Epithelial cell of esophagus (primary cell): Measurements from ENCODE around the gene BTG2.
"Not testable (repeated sequence)": the region's sequence is repeated elsewhere in the genome, so short reads cannot be mapped to it uniquely, and the experiment has no call there.

Experiments used
- DNase-seq: peaks from one replicate; pipeline ENCODE4 v3.0.0; 2010; ENCODE audit warnings: low read depth
- H3K4me3 ChIP-seq: 2 replicates; pipeline ENCODE4 v1.5.1; 2011; ENCODE audit warnings: mild to moderate bottlenecking, low read length, control low read depth
- CTCF ChIP-seq: IDR thresholded peaks from 2 replicates; pipeline ENCODE4 v1.5.1; 2011; ENCODE audit warnings: low read depth, mild to moderate bottlenecking, low read length, control low read depth, inconsistent platforms; ENCODE audit not compliant: insufficient read depth; ENCODE audit errors: missing control alignments

Gene BTG2

DNA sequence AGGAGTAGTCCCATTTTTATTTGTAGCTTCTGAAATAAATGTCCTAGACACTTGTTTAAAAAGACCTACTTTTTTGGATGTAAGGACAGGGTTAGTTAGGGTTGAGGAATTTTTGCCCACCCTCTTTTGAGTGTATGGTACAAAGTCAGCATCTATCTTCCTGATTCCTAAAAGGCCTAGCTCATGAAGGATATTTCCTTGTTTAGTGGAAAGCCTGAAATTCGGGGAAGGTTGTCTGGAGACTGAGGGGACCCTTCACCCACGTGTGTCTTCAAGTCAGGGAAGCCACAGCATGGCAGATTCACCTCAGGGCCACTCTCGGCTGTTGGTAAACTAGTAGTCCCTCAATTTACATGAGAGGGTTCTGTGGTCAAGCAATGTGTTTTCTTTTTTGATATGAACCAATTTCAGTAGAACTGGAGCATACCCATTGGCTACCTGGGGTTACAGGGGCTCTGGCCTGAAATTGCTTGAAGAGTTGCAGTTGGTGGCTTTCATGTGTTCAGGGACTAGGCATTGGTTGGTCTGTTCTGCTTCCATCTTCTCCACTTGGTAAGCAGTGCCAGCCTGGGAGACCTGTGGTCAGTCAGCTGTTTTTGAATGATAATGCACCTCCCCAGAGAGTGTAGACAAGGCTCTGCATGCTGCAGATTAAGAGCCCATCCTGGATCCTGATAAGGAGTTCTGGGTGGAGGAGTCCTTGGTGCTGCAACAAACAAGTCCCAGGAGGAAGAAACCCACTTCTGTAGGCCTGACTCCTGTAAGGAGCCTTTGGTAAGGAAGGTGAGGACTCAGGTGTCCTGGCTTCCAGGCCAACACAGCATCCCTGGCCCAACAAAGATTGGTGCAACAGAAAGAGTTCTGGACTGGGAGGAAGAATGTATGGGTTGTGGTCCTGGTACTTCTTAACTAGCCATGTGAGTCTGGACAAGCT is 6.3 kb downstream of the BTG2 start:
- DNase-seq: no peak
- no peak for TF ChIP-seq CTCF
- H3K4me3 ChIP-seq: no peak overlapping the region

DNA sequence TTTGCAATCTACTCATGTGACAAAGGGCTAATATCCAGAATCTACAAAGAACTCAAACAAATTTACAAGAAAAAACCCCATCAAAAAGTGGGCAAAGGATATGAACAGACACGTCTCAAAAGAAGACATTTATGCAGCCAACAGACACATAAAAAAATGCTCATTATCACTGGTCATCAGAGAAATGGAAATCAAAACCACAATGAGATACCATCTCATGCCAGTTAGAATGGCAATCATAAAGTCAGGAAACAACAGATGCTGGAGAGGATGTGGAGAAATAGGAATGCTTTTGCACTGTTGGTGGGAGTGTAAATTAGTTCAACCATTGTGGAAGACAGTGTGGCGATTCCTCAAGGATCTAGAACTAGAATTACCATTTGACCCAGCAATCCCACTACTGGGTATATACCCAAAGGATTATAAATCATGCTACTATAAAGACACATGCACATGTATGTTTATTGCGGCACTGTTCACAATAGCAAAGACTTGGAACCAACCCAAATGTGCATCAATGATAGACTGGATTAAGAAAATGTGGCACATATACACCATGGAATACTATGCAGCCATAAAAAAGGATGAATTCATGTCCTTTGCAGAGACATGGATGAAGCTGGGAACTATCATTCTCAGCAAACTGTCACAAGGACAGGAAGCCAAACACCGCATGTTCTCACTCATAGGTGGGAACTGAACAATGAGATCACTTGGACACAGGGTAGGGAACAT is 8.9 kb downstream of the BTG2 start:
- not testable (repeated sequence) for H3K4me3 ChIP-seq, DNase-seq

DNA sequence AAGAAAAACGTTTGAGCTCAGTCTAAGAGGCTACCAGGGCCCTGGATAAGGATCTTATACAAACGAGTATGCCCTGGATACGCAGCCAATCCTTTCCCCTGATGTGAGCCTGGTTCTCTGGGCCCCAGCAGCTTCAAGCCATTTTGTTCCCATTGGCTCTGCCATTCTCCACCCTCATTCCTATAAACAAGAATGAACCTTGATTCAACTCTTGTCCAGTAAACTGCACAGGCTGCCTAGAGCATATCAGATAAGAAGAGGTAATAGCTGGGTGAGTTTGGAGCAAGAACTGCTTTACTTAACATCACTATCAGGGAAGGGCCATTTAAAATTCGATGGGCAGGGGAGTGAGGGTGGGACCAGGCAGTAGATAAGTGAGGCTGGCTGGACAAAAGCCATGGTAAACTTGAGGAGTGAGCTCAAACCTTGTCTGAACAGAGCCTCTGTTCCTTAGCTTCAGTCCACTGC is 11.3 kb downstream of the BTG2 start:
- no peak for TF ChIP-seq CTCF
- DNase-seq: no peak
- no peak overlapping the region for H3K4me3 ChIP-seq

GRCh38 chr1:203317429-203318228 is 12.3 kb downstream of the BTG2 start:
- DNase-seq: no peak
- TF ChIP-seq CTCF: no peak
- H3K4me3 ChIP-seq: no peak overlapping the region

DNA sequence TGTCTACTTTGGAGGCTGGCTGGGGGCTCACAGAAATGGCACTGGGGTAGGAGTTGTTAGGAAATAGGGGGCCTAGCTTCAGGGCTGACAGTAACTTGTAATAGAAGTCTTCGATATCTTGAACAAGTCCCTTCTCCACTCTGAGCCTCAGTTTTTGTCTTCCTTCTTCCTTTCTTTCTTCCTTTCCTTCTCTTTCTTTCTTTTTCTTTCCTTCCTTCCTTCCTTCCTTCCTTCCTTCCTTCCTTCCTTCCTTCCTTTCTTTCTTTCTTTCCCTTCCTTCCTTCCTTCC is 12.9 kb downstream of the BTG2 start:
- no peak for DNase-seq
- no peak for TF ChIP-seq CTCF
- H3K4me3 ChIP-seq: no peak overlapping the region

DNA sequence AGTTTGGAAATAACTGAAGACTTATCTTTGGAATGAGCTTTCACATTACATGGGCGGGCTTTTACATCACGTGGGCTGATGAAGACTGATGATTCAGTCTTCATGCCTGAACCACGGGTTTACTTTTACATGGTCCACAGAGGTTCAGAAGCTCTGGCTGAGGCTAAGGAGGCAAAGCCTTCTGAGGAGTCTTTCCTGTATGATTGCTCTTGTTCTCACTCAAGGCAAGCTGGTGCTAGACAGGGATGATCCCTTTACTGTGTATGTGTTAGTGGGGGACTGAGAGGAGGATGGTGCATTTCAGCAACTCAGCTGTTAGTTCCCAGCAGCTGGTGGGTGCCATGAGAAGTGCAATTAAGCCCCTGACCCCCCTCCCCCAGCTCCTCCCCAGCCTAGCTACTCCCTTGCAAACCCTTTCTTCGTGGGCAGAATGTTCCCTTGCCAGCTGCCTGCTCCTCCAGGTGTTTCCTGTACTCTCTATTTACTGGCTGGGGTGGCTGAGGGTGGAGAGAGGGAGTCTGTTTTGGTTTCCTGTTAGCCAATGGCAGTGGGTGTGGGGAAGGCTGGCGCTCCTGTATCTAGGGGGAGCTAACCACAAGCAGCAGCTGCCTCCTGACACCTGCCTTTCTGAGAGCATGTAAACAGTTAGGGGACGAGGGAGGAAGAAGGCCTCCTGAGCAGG is 15.4 kb downstream of the BTG2 start:
- TF ChIP-seq CTCF: no peak
- H3K4me3 ChIP-seq: no peak overlapping the region
- peak; percentile 60 for DNase-seq
